ENCODE data around the gene ACOT13.
A peak's percentile ranks its signal among the peaks of the same experiment; 100 is the strongest.
"Not testable (repeated sequence)": the region's sequence is repeated elsewhere in the genome, so short reads cannot be mapped to it uniquely, and the experiment has no call there.

The ACOT13 gene

DNA sequence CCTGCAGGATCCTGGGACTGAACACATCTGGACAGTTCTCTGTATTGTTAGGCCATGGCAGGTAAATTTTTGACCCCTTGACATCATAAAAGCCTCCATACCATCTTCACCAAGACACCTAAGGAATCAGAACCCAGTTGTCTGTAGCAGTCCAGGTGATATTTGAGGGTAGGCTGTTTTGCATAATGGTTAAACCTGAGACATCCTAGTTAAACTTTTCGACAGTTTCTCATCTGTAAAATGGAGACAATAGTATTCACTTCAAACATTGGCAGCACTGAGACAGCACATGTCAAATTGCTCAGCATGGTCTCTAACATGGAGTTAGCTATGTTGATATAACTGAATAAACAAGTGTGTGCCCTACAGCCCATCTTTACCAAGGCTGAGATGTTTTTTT lies 27.3 kb downstream of the ACOT13 start:
- H3K36me3 Mint-ChIP-seq = peaks cover 6% of the 10 kb centered on the region
- ATAC-seq = no peak

GRCh38 chr6:24695635-24696034 lies 28.8 kb downstream of the ACOT13 start:
- not testable (repeated sequence) for H3K4me3 Mint-ChIP-seq, H3K9me3 Mint-ChIP-seq, H3K27ac Mint-ChIP-seq, H3K4me1 Mint-ChIP-seq, H3K27me3 Mint-ChIP-seq
- peak; percentile 58 for ATAC-seq
- peaks cover 14% of the 10 kb centered on the region for H3K36me3 Mint-ChIP-seq

More for the DNA sequence above, 27.3 kb downstream of the ACOT13 start:
- Mint-ChIP-seq H3K4me3 (no peak overlapping the region), H3K27me3 (no peaks in the 10 kb centered on the region), H3K9me3 (no peaks in the 10 kb centered on the region), H3K27ac (no peak overlapping the region), H3K4me1 (peaks cover 6% of the 10 kb centered on the region)

DNA sequence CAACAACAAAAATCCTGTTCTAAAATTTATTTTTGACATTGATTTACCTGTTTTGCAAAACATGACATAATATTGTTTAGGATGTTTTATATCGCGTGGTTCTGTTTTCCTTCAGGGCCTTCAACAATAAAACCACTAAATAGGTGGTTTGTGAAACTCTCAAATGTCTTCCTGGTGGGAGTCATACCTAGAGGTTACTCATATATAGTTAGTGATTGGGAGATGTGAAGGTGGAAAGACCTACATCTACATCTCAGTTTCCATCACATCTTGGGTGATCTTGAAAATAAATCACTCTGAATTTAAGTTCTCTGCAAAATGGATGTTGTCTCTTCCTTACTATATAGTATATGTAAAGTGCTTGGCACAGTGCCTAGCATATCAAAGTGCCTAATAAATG lies 29.2 kb downstream of the ACOT13 start:
- peaks cover 19% of the 10 kb centered on the region for H3K36me3 Mint-ChIP-seq
- peaks cover 11% of the 10 kb centered on the region for H3K4me1 Mint-ChIP-seq
- no peaks in the 10 kb centered on the region for H3K9me3 Mint-ChIP-seq
- no peak overlapping the region for H3K27ac Mint-ChIP-seq
- no peak overlapping the region for H3K4me3 Mint-ChIP-seq
- ATAC-seq = no peak
- no peaks in the 10 kb centered on the region for H3K27me3 Mint-ChIP-seq

- no peaks in the 10 kb centered on the region for H3K27me3 Mint-ChIP-seq
- peaks cover 37% of the 10 kb centered on the region for H3K36me3 Mint-ChIP-seq
- peaks cover 32% of the 10 kb centered on the region for H3K4me1 Mint-ChIP-seq
- no peak for ATAC-seq
- peak overlapping the region; percentile 49 for H3K27ac Mint-ChIP-seq
- H3K9me3 Mint-ChIP-seq = no peaks in the 10 kb centered on the region
- H3K4me3 Mint-ChIP-seq = no peak overlapping the region
These were observed 32.9 kb downstream of the ACOT13 start for GRCh38 chr6:24699521-24700359.

DNA sequence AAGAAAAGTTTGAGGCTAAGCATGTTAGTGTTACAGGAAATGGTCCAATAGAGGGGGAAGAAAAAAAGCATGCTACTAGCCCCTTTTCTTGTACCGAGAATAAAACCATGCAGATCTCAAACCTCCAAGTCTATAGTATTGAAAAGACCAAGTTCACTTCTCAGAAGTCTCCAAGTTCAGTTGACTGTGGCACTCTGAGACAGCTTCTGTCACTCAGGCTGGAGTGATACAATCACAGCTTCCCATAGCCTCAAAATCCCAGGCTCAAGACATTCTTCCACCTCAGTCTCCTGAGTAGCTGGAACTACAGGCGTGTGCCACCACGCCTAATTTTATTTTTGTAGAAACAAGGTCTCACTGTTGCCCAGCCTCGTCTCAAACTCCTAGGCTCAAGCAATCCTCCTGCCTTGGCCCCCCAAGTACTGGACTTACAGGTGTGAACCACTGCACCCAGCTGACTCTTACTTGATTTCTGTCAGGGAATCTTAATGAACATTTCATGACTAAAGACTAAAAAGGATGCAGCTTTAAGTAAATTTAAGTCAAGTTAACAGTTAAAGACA lies 35.9 kb downstream of the ACOT13 start:
- ATAC-seq = no peak
- no peak overlapping the region for H3K4me3 Mint-ChIP-seq
- no peaks in the 10 kb centered on the region for H3K9me3 Mint-ChIP-seq
- H3K36me3 Mint-ChIP-seq = peaks cover 62% of the 10 kb centered on the region
- H3K27me3 Mint-ChIP-seq = no peaks in the 10 kb centered on the region
- H3K27ac Mint-ChIP-seq = peak overlapping the region; percentile 38
- peaks cover 34% of the 10 kb centered on the region for H3K4me1 Mint-ChIP-seq

- Mint-ChIP-seq H3K27me3 (no peaks in the 10 kb centered on the region), H3K4me1 (peaks cover 34% of the 10 kb centered on the region), H3K36me3 (peaks cover 63% of the 10 kb centered on the region), H3K9me3 (no peaks in the 10 kb centered on the region), H3K4me3 (no peak overlapping the region), H3K27ac (no peak overlapping the region)
- no peak for ATAC-seq
These were observed 37.6 kb downstream of the ACOT13 start for GRCh38 chr6:24704468-24704867.

- ATAC-seq = no peak
- Mint-ChIP-seq H3K36me3 (peaks cover 70% of the 10 kb centered on the region), H3K27me3 (no peaks in the 10 kb centered on the region), H3K9me3 (no peaks in the 10 kb centered on the region), H3K4me1 (peaks cover 42% of the 10 kb centered on the region), H3K4me3 (no peak overlapping the region), H3K27ac (no peak overlapping the region)
These were observed 41.7 kb downstream of the ACOT13 start for GRCh38 chr6:24708612-24709011.

GRCh38 chr6:24709014-24709711 lies 42.3 kb downstream of the ACOT13 start:
- ATAC-seq = no peak
- peaks cover 36% of the 10 kb centered on the region for H3K4me1 Mint-ChIP-seq

GRCh38 chr6:24710519-24711303 lies 43.8 kb downstream of the ACOT13 start:
- Mint-ChIP-seq H3K9me3 (no peaks in the 10 kb centered on the region), H3K27ac (peak overlapping the region; percentile 29), H3K4me1 (peaks cover 41% of the 10 kb centered on the region), H3K4me3 (peak overlapping the region; percentile 20), H3K36me3 (peaks cover 71% of the 10 kb centered on the region), H3K27me3 (no peaks in the 10 kb centered on the region)
- ATAC-seq = no peak

More at GRCh38 chr6:24709014-24709711, 42.3 kb downstream of the ACOT13 start:
- Mint-ChIP-seq H3K36me3 (peaks cover 70% of the 10 kb centered on the region), H3K4me3 (no peak overlapping the region), H3K27ac (no peak overlapping the region), H3K27me3 (no peaks in the 10 kb centered on the region), H3K9me3 (no peaks in the 10 kb centered on the region)

GRCh38 chr6:24716602-24717148 lies 49.8 kb downstream of the ACOT13 start:
- H3K27ac Mint-ChIP-seq, H3K4me3 Mint-ChIP-seq, H3K27me3 Mint-ChIP-seq, H3K9me3 Mint-ChIP-seq, ATAC-seq: not testable (repeated sequence)
- H3K36me3 Mint-ChIP-seq = peaks cover 68% of the 10 kb centered on the region
- H3K4me1 Mint-ChIP-seq = peaks cover 57% of the 10 kb centered on the region

- Mint-ChIP-seq H3K9me3 (no peaks in the 10 kb centered on the region), H3K4me3 (peak overlapping the region; percentile 100), H3K27me3 (no peaks in the 10 kb centered on the region), H3K27ac (peak overlapping the region; percentile 99), H3K4me1 (peaks cover 43% of the 10 kb centered on the region), H3K36me3 (peaks cover 55% of the 10 kb centered on the region)
- no peak for ATAC-seq
These were observed 51.7 kb downstream of the ACOT13 start for GRCh38 chr6:24718449-24719124.

GRCh38 chr6:24719125-24719971 lies 52.5 kb downstream of the ACOT13 start, which contains the start of gene C6orf62:
C6orf62 (minus strand) TSS chr6:24719154; CDS start chr6:24718668, 486 bp downstream.
- no peaks in the 10 kb centered on the region for H3K9me3 Mint-ChIP-seq
- H3K4me3 Mint-ChIP-seq = peak within 1 kb of the TSS; percentile 100
- no peak for ATAC-seq
- no peaks in the 10 kb centered on the region for H3K27me3 Mint-ChIP-seq
- H3K27ac Mint-ChIP-seq = peak within 1 kb of the TSS; percentile 99
- H3K4me1 Mint-ChIP-seq = peaks cover 43% of the 10 kb centered on the region
- peaks cover 48% of the 10 kb centered on the region for H3K36me3 Mint-ChIP-seq

- peaks cover 43% of the 10 kb centered on the region for H3K4me1 Mint-ChIP-seq
- no peaks in the 10 kb centered on the region for H3K27me3 Mint-ChIP-seq
- H3K27ac Mint-ChIP-seq = peak overlapping the region; percentile 99
- H3K9me3 Mint-ChIP-seq = no peaks in the 10 kb centered on the region
- H3K36me3 Mint-ChIP-seq = peaks cover 43% of the 10 kb centered on the region
- peak; percentile 48 for ATAC-seq
- H3K4me3 Mint-ChIP-seq = peak overlapping the region; percentile 100
These were observed 53.3 kb downstream of the ACOT13 start for GRCh38 chr6:24720131-24720603.

Measured in stimulated activated memory B cell treated with anti-CD40 and anti-IgM and Interleukin-4, amounts not matched to agents 10 μg/mL and 1 μg/mL and 100 μg/mL, for 72 hours (primary cell).